Endothelial cell of umbilical vein (primary cell): ENCODE results near the gene INPP5F. TPM values are rescaled to one million over a fixed set of nuclear protein-coding genes. Genes with fewer than 3 reads are reported as not detected.

Experiments used
- BruUV-seq: library from RNA; stranded (reverse); fragments of 400-500 nt; replicated peaks from 2 replicates; lab custom pipeline; 2021; lab: Mats Ljungman, UMichigan
- CTCF ChIA-PET: fragments of 300-600, 350-600 bp; sonication (Branson Sonifier 250); formaldehyde crosslinking; loops from one replicate; lab custom pipeline; 2021; ENCODE audit warnings: antibody characterized with exemption, inconsistent platforms; lab: Charles Lee
- POLR2A ChIA-PET: fragments of 300-600, 350-600 bp; sonication (Branson Sonifier 250); formaldehyde crosslinking; loops from one replicate; lab custom pipeline; 2021; ENCODE audit warnings: antibody characterized with exemption, inconsistent platforms; lab: Charles Lee
- DNase-seq: peaks from one replicate; pipeline ENCODE4 v3.0.0-alpha.2; 2011; ENCODE audit warnings: low read depth, low spot score
- FAIRE-seq: peaks from 2 replicates; lab custom pipeline; 2011; peaks lifted over from hg19 to GRCh38; lab: Jason Lieb, UNC
- H2AFZ ChIP-seq: 2 replicates; pipeline ENCODE4 v1.6.0; 2012; ENCODE audit warnings: low read depth, low read length, control low read depth, inconsistent platforms
- H3K27ac ChIP-seq: 2 replicates; pipeline ENCODE4 v1.5.1; 2011; ENCODE audit warnings: low read depth, mild to moderate bottlenecking, control low read depth, low read length, moderate library complexity; ENCODE audit not compliant: insufficient read depth
- H3K27me3 ChIP-seq, 2 experiments: 2 replicates each; pipeline versions ENCODE4 v1.6.0 to v1.6.1; 2011; ENCODE audit warnings: low read length in 2 of 2, mixed read lengths in 1 of 2; ENCODE audit not compliant: control insufficient read depth in 2 of 2, insufficient read depth in 2 of 2
- H3K36me3 ChIP-seq, 2 experiments: 2 replicates in 1 of 2; 3 replicates in 1 of 2; pipeline ENCODE4 v1.5.1; 2011; ENCODE audit warnings: low read length in 2 of 2, mild to moderate bottlenecking in 1 of 2, moderate library complexity in 1 of 2; ENCODE audit not compliant: control insufficient read depth in 2 of 2, insufficient read depth in 2 of 2; ENCODE audit errors: extremely low read depth in 1 of 2
- H3K4me1 ChIP-seq: 3 replicates; pipeline ENCODE4 v1.5.1; 2011; ENCODE audit warnings: mild to moderate bottlenecking, low read length; ENCODE audit not compliant: control insufficient read depth, insufficient read depth; ENCODE audit errors: extremely low read depth
- H3K4me2 ChIP-seq: 2 replicates; pipeline ENCODE4 v1.6.1; 2011; ENCODE audit warnings: low read length, control low read depth, mixed read lengths; ENCODE audit not compliant: insufficient read depth
- H3K4me3 ChIP-seq, 3 experiments: fragments of 200-600 bp in 1 of 3; sonication (generic), shearing (Covaris generic) in 1 of 3; replicated peaks in 1 of 3; 2 replicates each; pipeline ENCODE4 v1.5.1; 2011 to 2016; ENCODE audit warnings: control low read depth in 3 of 3, low read length in 3 of 3, mild to moderate bottlenecking in 2 of 3, inconsistent platforms in 1 of 3, low read depth in 1 of 3, moderate library complexity in 1 of 3; ENCODE audit not compliant: insufficient read depth in 1 of 3
- H3K79me2 ChIP-seq: 2 replicates; pipeline ENCODE4 v1.6.0; 2012; ENCODE audit warnings: low read length, inconsistent platforms; ENCODE audit not compliant: control insufficient read depth, insufficient read depth
- H3K9ac ChIP-seq: replicated peaks from 2 replicates; pipeline ENCODE3; 2011; ENCODE audit warnings: low read length, control low read depth; ENCODE audit not compliant: insufficient read depth; ENCODE audit errors: extremely low read depth
- H3K9me1 ChIP-seq: replicated peaks from 3 replicates; pipeline ENCODE4 v1.6.0; 2011; ENCODE audit warnings: mild to moderate bottlenecking, low read length; ENCODE audit not compliant: control insufficient read depth, insufficient read depth; ENCODE audit errors: extremely low read depth
- H3K9me3 ChIP-seq: replicated peaks from 2 replicates; pipeline ENCODE4 v1.5.1; 2012; ENCODE audit warnings: low read length, inconsistent platforms; ENCODE audit not compliant: control insufficient read depth, insufficient read depth
- H4K20me1 ChIP-seq: replicated peaks from 2 replicates; pipeline ENCODE3; 2011; ENCODE audit warnings: mild to moderate bottlenecking, low read length; ENCODE audit not compliant: control insufficient read depth, insufficient read depth; ENCODE audit errors: extremely low read depth
- CTCF ChIP-seq, 2 donors: IDR thresholded peaks; 1 replicate in 1 of 2; 2 replicates in 1 of 2; pipeline ENCODE4 v1.5.1; 2011; ENCODE audit warnings: low read length in 2 of 2, mild to moderate bottlenecking in 2 of 2, moderate library complexity in 2 of 2, control low read depth in 1 of 2, inconsistent platforms in 1 of 2, low read depth in 1 of 2; ENCODE audit not compliant: insufficient read depth in 1 of 2; ENCODE audit errors: extremely low read depth in 1 of 2
- EZH2 ChIP-seq: IDR thresholded peaks from 2 replicates; pipeline ENCODE4 v1.6.1; 2012; ENCODE audit warnings: borderline replicate concordance, low read depth, mild to moderate bottlenecking, moderate library complexity, low read length, inconsistent platforms; ENCODE audit not compliant: severe bottlenecking
- FOS ChIP-seq: IDR thresholded peaks from 2 replicates; pipeline ENCODE4 v1.6.1; 2011; ENCODE audit warnings: mild to moderate bottlenecking, low read length, moderate library complexity, borderline replicate concordance; ENCODE audit not compliant: insufficient read depth
- GATA2 ChIP-seq: IDR thresholded peaks from 2 replicates; pipeline ENCODE4 v1.7.0; 2011; ENCODE audit warnings: low read depth, mild to moderate bottlenecking, moderate library complexity, mixed read lengths, low read length; ENCODE audit not compliant: insufficient read length, insufficient read depth
- JUN ChIP-seq: IDR thresholded peaks from 2 replicates; pipeline ENCODE4 v1.6.1; 2011; ENCODE audit warnings: borderline replicate concordance, low read depth; ENCODE audit not compliant: insufficient read length, insufficient read depth
- MAX ChIP-seq: IDR thresholded peaks from 2 replicates; pipeline ENCODE4 v1.6.1; 2011; ENCODE audit not compliant: insufficient read depth, insufficient read length
- MYC ChIP-seq: IDR thresholded peaks from one replicate; pipeline ENCODE4 v1.6.1; 2011; ENCODE audit warnings: mild to moderate bottlenecking, low read depth, low read length
- POLR2A ChIP-seq: IDR thresholded peaks from 2 replicates; pipeline ENCODE4 v1.6.1; 2012; ENCODE audit warnings: low read depth, mild to moderate bottlenecking, control low read depth, low read length
- POLR2AphosphoS5 ChIP-seq: IDR thresholded peaks from 2 replicates; pipeline ENCODE4 v1.6.1; 2012; ENCODE audit warnings: low read depth, mild to moderate bottlenecking, control low read depth, low read length, moderate library complexity; ENCODE audit not compliant: insufficient read depth
- dilution Hi-C: fragments of 300-500 bp; cut with MboI; formaldehyde crosslinking; loops from one replicate; pipeline ENCODE4 v1.15.0; 2019; ENCODE audit warnings: low sequenced_read_pairs; ENCODE audit not compliant: extremely low pct_ligation_motif_present
- intact Hi-C: fragments of 100-400 bp; cut with micrococcal nuclease; formaldehyde crosslinking; loops from one replicate; pipeline ENCODE4 v1.10.0; 2022
- polyA plus RNA-seq, 4 experiments: library from polyadenylated mRNA; depleted of rRNA in 3 of 4; stranded (reverse) in 3 of 4; unstranded in 1 of 4; fragments of >200 nt; gene quantifications; 2 replicates each; pipeline versions ENCODE4 v1.2.1 to v1.2.3, GENCODE V29; 2011 to 2012; ENCODE audit warnings: missing spikeins in 1 of 4
- total RNA-seq: library from RNA; stranded (reverse); gene quantifications from 2 replicates; pipeline ENCODE4 v1.2.3, GENCODE V29; 2021

The INPP5F gene
- total and polyA plus RNA-seq, 2 donors (not counting 3 experiments of a cell fraction or from before 2014, with no cell fraction given) = 6.1 to 20.3 TPM

- no peaks in the 10 kb centered on the region for H3K36me3 ChIP-seq
- CTCF ChIA-PET = no interaction called here
These were observed 70.2 kb downstream of the INPP5F start for GRCh38 chr10:119796039-119796438.

More at GRCh38 chr10:119796039-119796438, 70.2 kb downstream of the INPP5F start:
- intact Hi-C loops = no loop called here
- H3K27me3 ChIP-seq = no peaks in the 10 kb centered on the region
- FAIRE-seq (no peak), DNase-seq (no peak)
- H3K79me2 ChIP-seq = no peaks in the 10 kb centered on the region
- no peaks in the 10 kb centered on the region for H3K9me1 ChIP-seq
- no TSS peak for BruUV-seq
- H3K9ac ChIP-seq = no peak overlapping the region
- H3K4me2 ChIP-seq = no peak overlapping the region
- no peak overlapping the region for H3K4me3 ChIP-seq
- POLR2A ChIA-PET = no interaction called here
- no peaks in the 10 kb centered on the region for H3K4me1 ChIP-seq
- TF ChIP-seq FOS (no peak), CTCF (IDR thresholded peaks at IDR 0.05; ENCODE audit: extremely low read depth in 1 of 2, insufficient read depth in 1 of 2, low read depth in 1 of 2, low read length in 2 of 2) (no peak), EZH2 (no peak), JUN (no peak), POLR2AphosphoS5 (no peak), MYC (no peak), GATA2 (no peak), POLR2A (no peak), MAX (no peak)
- dilution Hi-C loops = no loop called here
- H3K9me3 ChIP-seq = no peaks in the 10 kb centered on the region
- H2AFZ ChIP-seq = no peak overlapping the region
- no peak overlapping the region for H3K27ac ChIP-seq
- H4K20me1 ChIP-seq = no peaks in the 10 kb centered on the region
